Esophagus mucosa (tissue), 1 donor: Measurements from ENCODE around the gene ARID5B. TPM values are rescaled to one million over a fixed set of nuclear protein-coding genes. Genes with fewer than 3 reads are reported as not detected.

Source experiments
- ATAC-seq: fragments of 200-7000 bp; cut with Tn5 transposase; one replicate; pipeline ENCODE4 v1.9.1; 2020
- total RNA-seq: library from RNA; stranded (reverse); gene quantifications from one replicate; pipeline ENCODE4 v1.2.4, GENCODE V29; 2023
- donor health status: DM: yes; HTN: yes; CAD: no.

ARID5B gene
- total RNA-seq, 1 donor from 2014 or later = 23.4 TPM

- no peak for ATAC-seq
Measured at GRCh38 chr10:62109587-62110293, 208.2 kb downstream of the ARID5B start.

- ATAC-seq = no peak
Measured at GRCh38 chr10:62112300-62112699, 210.8 kb downstream of the ARID5B start.

- ATAC-seq = no peak
Measured at GRCh38 chr10:62112963-62113362, 211.5 kb downstream of the ARID5B start.

- ATAC-seq = peak; percentile 56
Measured at GRCh38 chr10:62113680-62114079, 212.2 kb downstream of the ARID5B start.

GRCh38 chr10:62115321-62115720, 213.8 kb downstream of the ARID5B start:
- no peak for ATAC-seq

- no peak for ATAC-seq
Measured at GRCh38 chr10:62115842-62116241, 214.3 kb downstream of the ARID5B start.

GRCh38 chr10:62116896-62117295, 215.4 kb downstream of the ARID5B start:
- ATAC-seq = peak; percentile 79

GRCh38 chr10:62121187-62121530, 219.7 kb downstream of the ARID5B start:
- ATAC-seq = no peak

GRCh38 chr10:62127975-62128374, 226.5 kb downstream of the ARID5B start:
- ATAC-seq = no peak

GRCh38 chr10:62130948-62131347, 229.4 kb downstream of the ARID5B start:
- ATAC-seq = peak; percentile 47

- no peak for ATAC-seq
Measured at GRCh38 chr10:62131724-62132123, 230.2 kb downstream of the ARID5B start.

GRCh38 chr10:62133618-62134017, 232.1 kb downstream of the ARID5B start:
- ATAC-seq = no peak

- peak; percentile 20 for ATAC-seq
Measured at GRCh38 chr10:62136931-62137330, 235.4 kb downstream of the ARID5B start.

Other genes starting within 250 kb of the ARID5B start
- not detected for gene CABCOCO1, start 238.8 kb upstream of the ARID5B start, total RNA-seq